DOHH2 (cell line): ENCODE results near the gene COX18.

Source experiments
- EZH2phosphoT487 ChIP-seq: fragments of 200-600 bp; sonication (generic); IDR thresholded peaks from 2 replicates; pipeline ENCODE4 v1.6.1; 2017; ENCODE audit warnings: borderline replicate concordance, mild to moderate bottlenecking, antibody characterized with exemption, low read length, moderate library complexity, mixed read lengths
- TF ChIP-seq, protein P1 (sequence below): fragments of 200-600 bp; sonication (generic); IDR thresholded peaks from one replicate; pipeline ENCODE4 v1.5.1; 2014; ENCODE audit warnings: antibody characterized with exemption, mild to moderate bottlenecking, low read depth, low read length; ENCODE audit not compliant: poor library complexity, severe bottlenecking

DNA sequence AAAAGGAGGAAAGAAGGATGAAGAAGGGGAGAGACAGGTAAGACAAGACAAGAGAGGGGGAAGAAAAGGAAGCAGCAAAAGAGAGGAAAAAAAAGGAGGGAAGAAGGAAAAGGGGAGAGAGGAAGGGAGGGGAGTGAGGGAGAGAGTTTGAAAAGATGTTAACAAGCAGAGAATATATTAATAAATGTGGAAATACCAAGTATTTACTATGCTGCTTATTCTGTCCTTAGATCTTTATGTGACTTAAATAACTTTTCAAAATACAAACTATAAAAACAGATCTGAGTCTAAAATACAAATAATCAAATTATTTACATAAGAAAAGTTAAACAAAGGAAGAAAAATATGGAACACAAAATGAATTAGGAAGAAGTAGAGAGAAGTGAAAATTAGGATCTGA, 18.4 kb upstream of the COX18 start:
- TF ChIP-seq, protein P1, sequence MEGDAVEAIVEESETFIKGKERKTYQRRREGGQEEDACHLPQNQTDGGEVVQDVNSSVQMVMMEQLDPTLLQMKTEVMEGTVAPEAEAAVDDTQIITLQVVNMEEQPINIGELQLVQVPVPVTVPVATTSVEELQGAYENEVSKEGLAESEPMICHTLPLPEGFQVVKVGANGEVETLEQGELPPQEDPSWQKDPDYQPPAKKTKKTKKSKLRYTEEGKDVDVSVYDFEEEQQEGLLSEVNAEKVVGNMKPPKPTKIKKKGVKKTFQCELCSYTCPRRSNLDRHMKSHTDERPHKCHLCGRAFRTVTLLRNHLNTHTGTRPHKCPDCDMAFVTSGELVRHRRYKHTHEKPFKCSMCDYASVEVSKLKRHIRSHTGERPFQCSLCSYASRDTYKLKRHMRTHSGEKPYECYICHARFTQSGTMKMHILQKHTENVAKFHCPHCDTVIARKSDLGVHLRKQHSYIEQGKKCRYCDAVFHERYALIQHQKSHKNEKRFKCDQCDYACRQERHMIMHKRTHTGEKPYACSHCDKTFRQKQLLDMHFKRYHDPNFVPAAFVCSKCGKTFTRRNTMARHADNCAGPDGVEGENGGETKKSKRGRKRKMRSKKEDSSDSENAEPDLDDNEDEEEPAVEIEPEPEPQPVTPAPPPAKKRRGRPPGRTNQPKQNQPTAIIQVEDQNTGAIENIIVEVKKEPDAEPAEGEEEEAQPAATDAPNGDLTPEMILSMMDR = no peak
- TF ChIP-seq EZH2phosphoT487 = no peak
